WTC11 (cell line): ENCODE measurements around the gene SLIT1.

Experiments used
- ETV6 ChIP-seq: sonication (generic); formaldehyde crosslinking; IDR thresholded peaks from 2 replicates; pipeline ENCODE4 v1.8.1; 2022; ENCODE audit warnings: mild to moderate bottlenecking, missing genetic modification reagents
- KAT7 ChIP-seq: sonication (generic); formaldehyde crosslinking; IDR thresholded peaks from 2 replicates; pipeline ENCODE4 v1.8.1; 2023; ENCODE audit warnings: missing genetic modification reagents, mild to moderate bottlenecking, borderline replicate concordance
- NR3C1 ChIP-seq: sonication (generic); formaldehyde crosslinking; conservative IDR thresholded peaks from 2 replicates; pipeline ENCODE4 v1.8.1; 2023; ENCODE audit warnings: low read depth, mild to moderate bottlenecking, missing genetic modification reagents
- SMAD3 ChIP-seq: sonication (generic); formaldehyde crosslinking; IDR thresholded peaks from 2 replicates; pipeline ENCODE4 v1.8.0; 2022; ENCODE audit warnings: missing genetic modification reagents, mild to moderate bottlenecking, borderline replicate concordance
- ZNF263 ChIP-seq: sonication (generic); formaldehyde crosslinking; IDR thresholded peaks from 2 replicates; pipeline ENCODE4 v1.8.1; 2022; ENCODE audit warnings: low read depth, mild to moderate bottlenecking, moderate library complexity, missing genetic modification reagents
- ZNF416 ChIP-seq: fragments of 250-450 bp; sonication (Bioruptor Pico); IDR thresholded peaks from 2 replicates; pipeline ENCODE4 v1.9.0; 2021; ENCODE audit warnings: mild to moderate bottlenecking, inconsistent platforms
- TF ChIP-seq, protein P1 (sequence below): sonication (generic); formaldehyde crosslinking; IDR thresholded peaks from 2 replicates; pipeline ENCODE4 v1.8.1; 2023; ENCODE audit warnings: mild to moderate bottlenecking, missing genetic modification reagents, moderate library complexity
- TF ChIP-seq, protein P2 (sequence below): fragments of 200-600 bp; IDR thresholded peaks from 2 replicates; pipeline ENCODE4 v1.8.0; 2022; ENCODE audit warnings: antibody characterized with exemption
- TF ChIP-seq, protein P3 (sequence below): sonication (generic); formaldehyde crosslinking; IDR thresholded peaks from 2 replicates; pipeline ENCODE4 v1.8.0; 2023; ENCODE audit warnings: missing genetic modification reagents, mild to moderate bottlenecking, borderline replicate concordance
- TF ChIP-seq, protein P4 (sequence below): sonication (generic); formaldehyde crosslinking; IDR thresholded peaks from 2 replicates; pipeline ENCODE4 v1.8.1; 2023; ENCODE audit warnings: mild to moderate bottlenecking, missing genetic modification reagents, moderate library complexity
- TF ChIP-seq, protein P5 (sequence below): sonication (generic); formaldehyde crosslinking; IDR thresholded peaks from 2 replicates; pipeline ENCODE4 v1.8.1; 2022; ENCODE audit warnings: low read depth, missing genetic modification reagents, borderline replicate concordance
- TF ChIP-seq, protein P6 (sequence below): sonication (generic); formaldehyde crosslinking; IDR thresholded peaks from 2 replicates; pipeline ENCODE4 v1.8.0; 2022; ENCODE audit warnings: mild to moderate bottlenecking, missing genetic modification reagents
- TF ChIP-seq, protein P7 (sequence below): sonication (generic); formaldehyde crosslinking; IDR thresholded peaks from 2 replicates; pipeline ENCODE4 v1.8.1; 2022; ENCODE audit warnings: missing genetic modification reagents, borderline replicate concordance
- TF ChIP-seq, protein P8 (sequence below): fragments of 250-450 bp; sonication (Bioruptor Pico); IDR thresholded peaks from 2 replicates; pipeline ENCODE4 v1.9.0; 2021; ENCODE audit warnings: mild to moderate bottlenecking, borderline replicate concordance

DNA sequence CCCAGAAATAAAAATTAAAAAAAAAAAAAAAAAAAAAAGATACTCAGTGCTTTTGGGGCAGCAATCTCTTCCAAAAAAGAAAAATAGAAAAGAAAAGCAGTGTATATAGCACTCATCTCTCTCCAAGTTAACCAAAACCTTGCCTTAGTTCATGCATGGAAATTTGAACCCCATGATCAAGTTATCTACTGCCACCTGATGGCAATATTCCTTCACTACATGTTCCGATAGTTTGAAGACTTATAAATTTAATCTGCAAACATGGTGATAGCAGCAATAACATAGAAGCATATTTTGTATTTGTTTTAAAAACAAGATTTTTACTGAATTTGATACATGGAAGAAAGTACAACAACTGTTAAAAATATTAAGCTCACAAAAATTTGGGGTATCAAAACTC is 48.6 kb upstream of the SLIT1 start:
- TF ChIP-seq, protein P1, sequence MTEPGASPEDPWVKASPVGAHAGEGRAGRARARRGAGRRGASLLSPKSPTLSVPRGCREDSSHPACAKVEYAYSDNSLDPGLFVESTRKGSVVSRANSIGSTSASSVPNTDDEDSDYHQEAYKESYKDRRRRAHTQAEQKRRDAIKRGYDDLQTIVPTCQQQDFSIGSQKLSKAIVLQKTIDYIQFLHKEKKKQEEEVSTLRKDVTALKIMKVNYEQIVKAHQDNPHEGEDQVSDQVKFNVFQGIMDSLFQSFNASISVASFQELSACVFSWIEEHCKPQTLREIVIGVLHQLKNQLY (CRISPR knock-in tag): no peak
- TF ChIP-seq, protein P2, sequence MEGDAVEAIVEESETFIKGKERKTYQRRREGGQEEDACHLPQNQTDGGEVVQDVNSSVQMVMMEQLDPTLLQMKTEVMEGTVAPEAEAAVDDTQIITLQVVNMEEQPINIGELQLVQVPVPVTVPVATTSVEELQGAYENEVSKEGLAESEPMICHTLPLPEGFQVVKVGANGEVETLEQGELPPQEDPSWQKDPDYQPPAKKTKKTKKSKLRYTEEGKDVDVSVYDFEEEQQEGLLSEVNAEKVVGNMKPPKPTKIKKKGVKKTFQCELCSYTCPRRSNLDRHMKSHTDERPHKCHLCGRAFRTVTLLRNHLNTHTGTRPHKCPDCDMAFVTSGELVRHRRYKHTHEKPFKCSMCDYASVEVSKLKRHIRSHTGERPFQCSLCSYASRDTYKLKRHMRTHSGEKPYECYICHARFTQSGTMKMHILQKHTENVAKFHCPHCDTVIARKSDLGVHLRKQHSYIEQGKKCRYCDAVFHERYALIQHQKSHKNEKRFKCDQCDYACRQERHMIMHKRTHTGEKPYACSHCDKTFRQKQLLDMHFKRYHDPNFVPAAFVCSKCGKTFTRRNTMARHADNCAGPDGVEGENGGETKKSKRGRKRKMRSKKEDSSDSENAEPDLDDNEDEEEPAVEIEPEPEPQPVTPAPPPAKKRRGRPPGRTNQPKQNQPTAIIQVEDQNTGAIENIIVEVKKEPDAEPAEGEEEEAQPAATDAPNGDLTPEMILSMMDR: peak; percentile 42; the same call in 1 of the 2 replicates
- TF ChIP-seq ZNF263 (CRISPR knock-in tag) (no peak), KAT7 (CRISPR knock-in tag) (no peak), ETV6 (CRISPR knock-in tag) (no peak), NR3C1 (CRISPR knock-in tag) (no peak), SMAD3 (CRISPR knock-in tag) (no peak), ZNF416 (CRISPR knock-in tag) (no peak)
- TF ChIP-seq, protein P3, sequence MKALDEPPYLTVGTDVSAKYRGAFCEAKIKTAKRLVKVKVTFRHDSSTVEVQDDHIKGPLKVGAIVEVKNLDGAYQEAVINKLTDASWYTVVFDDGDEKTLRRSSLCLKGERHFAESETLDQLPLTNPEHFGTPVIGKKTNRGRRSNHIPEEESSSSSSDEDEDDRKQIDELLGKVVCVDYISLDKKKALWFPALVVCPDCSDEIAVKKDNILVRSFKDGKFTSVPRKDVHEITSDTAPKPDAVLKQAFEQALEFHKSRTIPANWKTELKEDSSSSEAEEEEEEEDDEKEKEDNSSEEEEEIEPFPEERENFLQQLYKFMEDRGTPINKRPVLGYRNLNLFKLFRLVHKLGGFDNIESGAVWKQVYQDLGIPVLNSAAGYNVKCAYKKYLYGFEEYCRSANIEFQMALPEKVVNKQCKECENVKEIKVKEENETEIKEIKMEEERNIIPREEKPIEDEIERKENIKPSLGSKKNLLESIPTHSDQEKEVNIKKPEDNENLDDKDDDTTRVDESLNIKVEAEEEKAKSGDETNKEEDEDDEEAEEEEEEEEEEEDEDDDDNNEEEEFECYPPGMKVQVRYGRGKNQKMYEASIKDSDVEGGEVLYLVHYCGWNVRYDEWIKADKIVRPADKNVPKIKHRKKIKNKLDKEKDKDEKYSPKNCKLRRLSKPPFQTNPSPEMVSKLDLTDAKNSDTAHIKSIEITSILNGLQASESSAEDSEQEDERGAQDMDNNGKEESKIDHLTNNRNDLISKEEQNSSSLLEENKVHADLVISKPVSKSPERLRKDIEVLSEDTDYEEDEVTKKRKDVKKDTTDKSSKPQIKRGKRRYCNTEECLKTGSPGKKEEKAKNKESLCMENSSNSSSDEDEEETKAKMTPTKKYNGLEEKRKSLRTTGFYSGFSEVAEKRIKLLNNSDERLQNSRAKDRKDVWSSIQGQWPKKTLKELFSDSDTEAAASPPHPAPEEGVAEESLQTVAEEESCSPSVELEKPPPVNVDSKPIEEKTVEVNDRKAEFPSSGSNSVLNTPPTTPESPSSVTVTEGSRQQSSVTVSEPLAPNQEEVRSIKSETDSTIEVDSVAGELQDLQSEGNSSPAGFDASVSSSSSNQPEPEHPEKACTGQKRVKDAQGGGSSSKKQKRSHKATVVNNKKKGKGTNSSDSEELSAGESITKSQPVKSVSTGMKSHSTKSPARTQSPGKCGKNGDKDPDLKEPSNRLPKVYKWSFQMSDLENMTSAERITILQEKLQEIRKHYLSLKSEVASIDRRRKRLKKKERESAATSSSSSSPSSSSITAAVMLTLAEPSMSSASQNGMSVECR (CRISPR knock-in tag): no peak
- TF ChIP-seq, protein P4, sequence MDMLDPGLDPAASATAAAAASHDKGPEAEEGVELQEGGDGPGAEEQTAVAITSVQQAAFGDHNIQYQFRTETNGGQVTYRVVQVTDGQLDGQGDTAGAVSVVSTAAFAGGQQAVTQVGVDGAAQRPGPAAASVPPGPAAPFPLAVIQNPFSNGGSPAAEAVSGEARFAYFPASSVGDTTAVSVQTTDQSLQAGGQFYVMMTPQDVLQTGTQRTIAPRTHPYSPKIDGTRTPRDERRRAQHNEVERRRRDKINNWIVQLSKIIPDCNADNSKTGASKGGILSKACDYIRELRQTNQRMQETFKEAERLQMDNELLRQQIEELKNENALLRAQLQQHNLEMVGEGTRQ (CRISPR knock-in tag): no peak
- TF ChIP-seq, protein P5, sequence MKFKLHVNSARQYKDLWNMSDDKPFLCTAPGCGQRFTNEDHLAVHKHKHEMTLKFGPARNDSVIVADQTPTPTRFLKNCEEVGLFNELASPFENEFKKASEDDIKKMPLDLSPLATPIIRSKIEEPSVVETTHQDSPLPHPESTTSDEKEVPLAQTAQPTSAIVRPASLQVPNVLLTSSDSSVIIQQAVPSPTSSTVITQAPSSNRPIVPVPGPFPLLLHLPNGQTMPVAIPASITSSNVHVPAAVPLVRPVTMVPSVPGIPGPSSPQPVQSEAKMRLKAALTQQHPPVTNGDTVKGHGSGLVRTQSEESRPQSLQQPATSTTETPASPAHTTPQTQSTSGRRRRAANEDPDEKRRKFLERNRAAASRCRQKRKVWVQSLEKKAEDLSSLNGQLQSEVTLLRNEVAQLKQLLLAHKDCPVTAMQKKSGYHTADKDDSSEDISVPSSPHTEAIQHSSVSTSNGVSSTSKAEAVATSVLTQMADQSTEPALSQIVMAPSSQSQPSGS (CRISPR knock-in tag): no peak
- TF ChIP-seq, protein P6, sequence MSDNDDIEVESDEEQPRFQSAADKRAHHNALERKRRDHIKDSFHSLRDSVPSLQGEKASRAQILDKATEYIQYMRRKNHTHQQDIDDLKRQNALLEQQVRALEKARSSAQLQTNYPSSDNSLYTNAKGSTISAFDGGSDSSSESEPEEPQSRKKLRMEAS (CRISPR knock-in tag): no peak
- TF ChIP-seq, protein P7, sequence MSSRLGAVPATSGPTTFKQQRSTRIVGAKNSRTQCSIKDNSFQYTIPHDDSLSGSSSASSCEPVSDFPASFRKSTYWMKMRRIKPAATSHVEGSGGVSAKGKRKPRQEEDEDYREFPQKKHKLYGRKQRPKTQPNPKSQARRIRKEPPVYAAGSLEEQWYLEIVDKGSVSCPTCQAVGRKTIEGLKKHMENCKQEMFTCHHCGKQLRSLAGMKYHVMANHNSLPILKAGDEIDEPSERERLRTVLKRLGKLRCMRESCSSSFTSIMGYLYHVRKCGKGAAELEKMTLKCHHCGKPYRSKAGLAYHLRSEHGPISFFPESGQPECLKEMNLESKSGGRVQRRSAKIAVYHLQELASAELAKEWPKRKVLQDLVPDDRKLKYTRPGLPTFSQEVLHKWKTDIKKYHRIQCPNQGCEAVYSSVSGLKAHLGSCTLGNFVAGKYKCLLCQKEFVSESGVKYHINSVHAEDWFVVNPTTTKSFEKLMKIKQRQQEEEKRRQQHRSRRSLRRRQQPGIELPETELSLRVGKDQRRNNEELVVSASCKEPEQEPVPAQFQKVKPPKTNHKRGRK (CRISPR knock-in tag): no peak
- TF ChIP-seq, protein P8, sequence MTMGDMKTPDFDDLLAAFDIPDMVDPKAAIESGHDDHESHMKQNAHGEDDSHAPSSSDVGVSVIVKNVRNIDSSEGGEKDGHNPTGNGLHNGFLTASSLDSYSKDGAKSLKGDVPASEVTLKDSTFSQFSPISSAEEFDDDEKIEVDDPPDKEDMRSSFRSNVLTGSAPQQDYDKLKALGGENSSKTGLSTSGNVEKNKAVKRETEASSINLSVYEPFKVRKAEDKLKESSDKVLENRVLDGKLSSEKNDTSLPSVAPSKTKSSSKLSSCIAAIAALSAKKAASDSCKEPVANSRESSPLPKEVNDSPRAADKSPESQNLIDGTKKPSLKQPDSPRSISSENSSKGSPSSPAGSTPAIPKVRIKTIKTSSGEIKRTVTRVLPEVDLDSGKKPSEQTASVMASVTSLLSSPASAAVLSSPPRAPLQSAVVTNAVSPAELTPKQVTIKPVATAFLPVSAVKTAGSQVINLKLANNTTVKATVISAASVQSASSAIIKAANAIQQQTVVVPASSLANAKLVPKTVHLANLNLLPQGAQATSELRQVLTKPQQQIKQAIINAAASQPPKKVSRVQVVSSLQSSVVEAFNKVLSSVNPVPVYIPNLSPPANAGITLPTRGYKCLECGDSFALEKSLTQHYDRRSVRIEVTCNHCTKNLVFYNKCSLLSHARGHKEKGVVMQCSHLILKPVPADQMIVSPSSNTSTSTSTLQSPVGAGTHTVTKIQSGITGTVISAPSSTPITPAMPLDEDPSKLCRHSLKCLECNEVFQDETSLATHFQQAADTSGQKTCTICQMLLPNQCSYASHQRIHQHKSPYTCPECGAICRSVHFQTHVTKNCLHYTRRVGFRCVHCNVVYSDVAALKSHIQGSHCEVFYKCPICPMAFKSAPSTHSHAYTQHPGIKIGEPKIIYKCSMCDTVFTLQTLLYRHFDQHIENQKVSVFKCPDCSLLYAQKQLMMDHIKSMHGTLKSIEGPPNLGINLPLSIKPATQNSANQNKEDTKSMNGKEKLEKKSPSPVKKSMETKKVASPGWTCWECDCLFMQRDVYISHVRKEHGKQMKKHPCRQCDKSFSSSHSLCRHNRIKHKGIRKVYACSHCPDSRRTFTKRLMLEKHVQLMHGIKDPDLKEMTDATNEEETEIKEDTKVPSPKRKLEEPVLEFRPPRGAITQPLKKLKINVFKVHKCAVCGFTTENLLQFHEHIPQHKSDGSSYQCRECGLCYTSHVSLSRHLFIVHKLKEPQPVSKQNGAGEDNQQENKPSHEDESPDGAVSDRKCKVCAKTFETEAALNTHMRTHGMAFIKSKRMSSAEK (CRISPR knock-in tag): no peak
